HepG2 (cell line): Measurements from ENCODE around the gene HACD1. TPM values are rescaled to one million over a fixed set of nuclear protein-coding genes. Genes with fewer than 3 reads are reported as not detected.

Source experiments
- AKAP8 ChIP-seq: sonication (generic); formaldehyde crosslinking; IDR thresholded peaks from 2 replicates; pipeline ENCODE4 v1.5.1; 2020; ENCODE audit warnings: mild to moderate bottlenecking, missing genetic modification reagents
- ATRX ChIP-seq: sonication (generic); formaldehyde crosslinking; IDR thresholded peaks from 2 replicates; pipeline ENCODE4 v1.4.0; 2020; ENCODE audit warnings: missing genetic modification reagents, borderline replicate concordance
- BHLHE40 ChIP-seq: IDR thresholded peaks from 2 replicates; pipeline ENCODE4 v1.6.1; 2011; ENCODE audit warnings: low read length, improper control_type of control experiment
- ETV6 ChIP-seq: sonication (generic); formaldehyde crosslinking; conservative IDR thresholded peaks from 2 replicates; pipeline ENCODE4 v1.4.0; 2020; ENCODE audit warnings: missing genetic modification reagents
- FLYWCH1 ChIP-seq: sonication (generic); formaldehyde crosslinking; IDR thresholded peaks from 2 replicates; pipeline ENCODE4 v1.8.1; 2023; ENCODE audit warnings: mild to moderate bottlenecking, missing genetic modification reagents
- HMG20A ChIP-seq: IDR thresholded peaks from 2 replicates; pipeline ENCODE4 v1.6.1; 2016; ENCODE audit warnings: borderline replicate concordance
- HNRNPL ChIP-seq: fragments of 200-400 bp; formaldehyde crosslinking; IDR thresholded peaks from 2 replicates; pipeline ENCODE4 v1.6.1; 2017; ENCODE audit warnings: mild to moderate bottlenecking, low read depth, low read length
- HOXA5 ChIP-seq: sonication (generic); formaldehyde crosslinking; IDR thresholded peaks from 2 replicates; pipeline ENCODE4 v1.4.0; 2020; ENCODE audit warnings: missing genetic modification reagents
- KDM1A ChIP-seq: IDR thresholded peaks from 2 replicates; pipeline ENCODE4 v1.6.1; 2016; ENCODE audit warnings: missing compliant biosample characterization
- MED13 ChIP-seq: sonication (generic); formaldehyde crosslinking; IDR thresholded peaks from 2 replicates; pipeline ENCODE4 v1.5.0; 2020; ENCODE audit warnings: missing genetic modification reagents
- MED8 ChIP-seq: sonication (generic); formaldehyde crosslinking; IDR thresholded peaks from 2 replicates; pipeline ENCODE4 v1.8.1; 2023; ENCODE audit warnings: mild to moderate bottlenecking, missing genetic modification reagents; ENCODE audit not compliant: insufficient replicate concordance
- MIER2 ChIP-seq: IDR thresholded peaks from 2 replicates; pipeline ENCODE4 v1.6.1; 2016; ENCODE audit warnings: missing biosample characterization, missing genetic modification reagents
- NCOA2 ChIP-seq: sonication (generic); formaldehyde crosslinking; IDR thresholded peaks from 2 replicates; pipeline ENCODE4 v1.8.0; 2022; ENCODE audit warnings: inconsistent platforms
- NR2C2 ChIP-seq: sonication (generic); formaldehyde crosslinking; IDR thresholded peaks from 2 replicates; pipeline ENCODE4 v1.4.0; 2020; ENCODE audit warnings: missing genetic modification reagents, mild to moderate bottlenecking, moderate library complexity, borderline replicate concordance
- TMF1 ChIP-seq: sonication (generic); formaldehyde crosslinking; IDR thresholded peaks from 2 replicates; pipeline ENCODE4 v1.8.1; 2022; ENCODE audit warnings: low read depth, missing genetic modification reagents
- ZNF30 ChIP-seq: sonication (generic); formaldehyde crosslinking; IDR thresholded peaks from 2 replicates; pipeline ENCODE4 v1.5.0; 2020; ENCODE audit warnings: mild to moderate bottlenecking, missing genetic modification reagents
- ZNF816 ChIP-seq: sonication (generic); formaldehyde crosslinking; IDR thresholded peaks from 2 replicates; pipeline ENCODE4 v1.8.0; 2022; ENCODE audit warnings: missing genetic modification reagents, mild to moderate bottlenecking, borderline replicate concordance
- ZNF891 ChIP-seq: sonication (generic); formaldehyde crosslinking; IDR thresholded peaks from 2 replicates; pipeline ENCODE4 v1.5.0; 2020; ENCODE audit warnings: mild to moderate bottlenecking, missing genetic modification reagents
- polyA plus RNA-seq, 8 experiments: library from polyadenylated mRNA; depleted of rRNA in 3 of 8; stranded (reverse) in 7 of 8; unstranded in 1 of 8; fragments of >200 nt; fragmentation: Illumina TruSeq in 4 of 8; extraction: Trizol in 4 of 8; gene quantifications; 2 replicates each; pipeline versions ENCODE4 v1.2.1 to v1.2.3, GENCODE V29; 2011 to 2016; ENCODE audit warnings: low read depth in 4 of 8, missing spikeins in 1 of 8, mixed read lengths in 1 of 8; ENCODE audit not compliant: insufficient read depth in 1 of 8
- total RNA-seq, 5 experiments: library from RNA; depleted of rRNA; stranded (reverse); fragments of >200 nt; fragmentation: Illumina TruSeq; extraction: Trizol; gene quantifications; 2 replicates each; pipeline ENCODE4 v1.2.3, GENCODE V29; 2016; ENCODE audit warnings: low read depth in 1 of 5
- TF ChIP-seq, protein P1 (sequence below): sonication (generic); formaldehyde crosslinking; IDR thresholded peaks from 2 replicates; pipeline ENCODE4 v1.8.0; 2022; ENCODE audit warnings: missing genetic modification reagents, mild to moderate bottlenecking, inconsistent platforms, borderline replicate concordance
- TF ChIP-seq, protein P2 (sequence below): IDR thresholded peaks from 2 replicates; pipeline ENCODE4 v1.6.1; 2016; ENCODE audit warnings: control low read depth
- TF ChIP-seq, protein P3 (sequence below): sonication (generic); formaldehyde crosslinking; IDR thresholded peaks from 2 replicates; pipeline ENCODE4 v1.4.0; 2020; ENCODE audit warnings: missing genetic modification reagents
- TF ChIP-seq, protein P4 (sequence below): sonication (generic); formaldehyde crosslinking; IDR thresholded peaks from 2 replicates; pipeline ENCODE4 v1.4.0; 2020; ENCODE audit warnings: missing genetic modification reagents, mild to moderate bottlenecking, borderline replicate concordance
- TF ChIP-seq, protein P5 (sequence below): sonication (generic); formaldehyde crosslinking; IDR thresholded peaks from 2 replicates; pipeline ENCODE4 v1.8.0; 2022; ENCODE audit warnings: mild to moderate bottlenecking, missing genetic modification reagents; ENCODE audit not compliant: insufficient replicate concordance
- TF ChIP-seq, protein P6 (sequence below): IDR thresholded peaks from 2 replicates; pipeline ENCODE4 v1.6.1; 2016; ENCODE audit warnings: mild to moderate bottlenecking, missing biosample characterization, missing genetic modification reagents

The HACD1 gene
- total and polyA plus RNA-seq, 2 of the 13 experiments (the other 11 are each of a cell fraction or from before 2014, with no cell fraction given), result 43.4 to 47.6 TPM

DNA sequence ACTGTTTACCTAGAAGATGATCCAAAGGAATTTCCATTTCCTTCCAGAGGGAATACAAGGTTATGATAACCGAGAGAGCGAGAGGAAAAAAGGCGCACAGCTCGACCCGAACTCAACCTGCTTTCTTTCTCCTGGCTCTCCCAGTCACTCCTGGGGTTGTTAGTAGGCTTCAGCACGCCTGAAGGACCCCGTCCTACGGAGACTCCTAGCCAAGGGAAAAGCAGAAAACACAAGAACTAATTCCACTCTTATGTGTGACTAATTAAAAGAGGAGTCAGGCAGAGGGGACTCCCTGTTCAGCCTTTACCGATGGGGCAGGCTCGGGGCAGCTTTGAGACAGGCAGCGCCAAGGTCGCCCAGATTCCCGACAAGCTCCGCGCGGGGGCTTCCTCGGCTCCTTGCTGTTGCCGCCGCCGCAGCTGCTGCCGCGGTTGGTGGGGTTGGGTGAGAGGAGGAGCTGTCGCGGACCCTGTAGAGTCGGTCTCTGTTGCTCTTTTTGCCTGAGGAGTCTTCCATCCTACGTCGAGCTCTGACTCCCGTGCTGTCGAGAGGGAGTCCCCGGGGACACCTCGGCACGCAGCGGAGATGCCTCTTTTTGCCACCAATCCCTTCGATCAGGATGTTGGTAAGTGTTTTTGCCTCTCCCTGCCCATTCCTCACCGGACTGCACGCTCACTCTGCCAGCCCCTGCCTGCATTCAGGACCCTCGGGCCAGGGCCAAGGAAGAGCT lies 26.7 kb upstream of the HACD1 start, which contains the start of gene STAM (continued):
- no peak for TF ChIP-seq MIER2 (CRISPR knock-in tag)
- no peak for TF ChIP-seq MED13 (CRISPR knock-in tag)
- no peak; the same call in 1 of the 2 replicates for TF ChIP-seq ZNF816 (CRISPR knock-in tag)
- TF ChIP-seq, protein P1, sequence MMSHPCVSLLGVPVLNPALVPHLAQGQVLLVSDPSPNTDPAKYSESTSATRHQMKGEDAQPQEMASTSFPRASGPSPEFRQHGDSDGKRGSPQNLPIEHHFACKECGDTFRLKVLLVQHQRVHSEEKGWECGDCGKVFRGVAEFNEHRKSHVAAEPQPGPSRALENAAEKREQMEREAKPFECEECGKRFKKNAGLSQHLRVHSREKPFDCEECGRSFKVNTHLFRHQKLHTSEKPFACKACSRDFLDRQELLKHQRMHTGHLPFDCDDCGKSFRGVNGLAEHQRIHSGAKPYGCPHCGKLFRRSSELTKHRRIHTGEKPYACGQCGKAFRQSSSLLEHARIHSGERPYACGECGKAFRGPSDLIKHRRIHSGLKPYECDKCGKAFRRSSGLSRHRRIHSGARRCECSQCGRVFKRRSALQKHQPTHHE (CRISPR knock-in tag), result no peak
- 0 out of 2 replicates have a peak, but pooled peaks have one; percentile 2 for TF ChIP-seq FLYWCH1
- no peak for TF ChIP-seq HOXA5 (CRISPR knock-in tag)
- TF ChIP-seq KDM1A (CRISPR knock-in tag), result no peak
- no peak; the same call in 1 of the 2 replicates for TF ChIP-seq NCOA2 (CRISPR knock-in tag)
- no peak for TF ChIP-seq ATRX (CRISPR knock-in tag)
- no peak for TF ChIP-seq NR2C2 (CRISPR knock-in tag)
- no peak for TF ChIP-seq AKAP8
- TF ChIP-seq, protein P2, sequence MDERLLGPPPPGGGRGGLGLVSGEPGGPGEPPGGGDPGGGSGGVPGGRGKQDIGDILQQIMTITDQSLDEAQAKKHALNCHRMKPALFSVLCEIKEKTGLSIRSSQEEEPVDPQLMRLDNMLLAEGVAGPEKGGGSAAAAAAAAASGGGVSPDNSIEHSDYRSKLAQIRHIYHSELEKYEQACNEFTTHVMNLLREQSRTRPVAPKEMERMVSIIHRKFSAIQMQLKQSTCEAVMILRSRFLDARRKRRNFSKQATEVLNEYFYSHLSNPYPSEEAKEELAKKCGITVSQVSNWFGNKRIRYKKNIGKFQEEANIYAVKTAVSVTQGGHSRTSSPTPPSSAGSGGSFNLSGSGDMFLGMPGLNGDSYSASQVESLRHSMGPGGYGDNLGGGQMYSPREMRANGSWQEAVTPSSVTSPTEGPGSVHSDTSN, result no peak
- TF ChIP-seq ZNF30, result no peak
- no peak for TF ChIP-seq HNRNPL
- TF ChIP-seq ETV6, result no peak
- peak; percentile 47; the same call in 1 of the 2 replicates for TF ChIP-seq BHLHE40
- TF ChIP-seq, protein P3, sequence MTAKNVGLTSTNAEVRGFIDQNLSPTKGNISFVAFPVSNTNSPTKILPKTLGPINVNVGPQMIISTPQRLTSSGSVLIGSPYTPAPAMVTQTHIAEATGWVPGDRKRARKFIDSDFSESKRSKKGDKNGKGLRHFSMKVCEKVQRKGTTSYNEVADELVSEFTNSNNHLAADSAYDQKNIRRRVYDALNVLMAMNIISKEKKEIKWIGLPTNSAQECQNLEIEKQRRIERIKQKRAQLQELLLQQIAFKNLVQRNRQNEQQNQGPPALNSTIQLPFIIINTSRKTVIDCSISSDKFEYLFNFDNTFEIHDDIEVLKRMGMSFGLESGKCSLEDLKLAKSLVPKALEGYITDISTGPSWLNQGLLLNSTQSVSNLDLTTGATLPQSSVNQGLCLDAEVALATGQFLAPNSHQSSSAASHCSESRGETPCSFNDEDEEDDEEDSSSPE, result peak; percentile 84
- no peak for TF ChIP-seq HMG20A (CRISPR knock-in tag)
- no peak for TF ChIP-seq TMF1 (CRISPR knock-in tag)
- TF ChIP-seq, protein P4, sequence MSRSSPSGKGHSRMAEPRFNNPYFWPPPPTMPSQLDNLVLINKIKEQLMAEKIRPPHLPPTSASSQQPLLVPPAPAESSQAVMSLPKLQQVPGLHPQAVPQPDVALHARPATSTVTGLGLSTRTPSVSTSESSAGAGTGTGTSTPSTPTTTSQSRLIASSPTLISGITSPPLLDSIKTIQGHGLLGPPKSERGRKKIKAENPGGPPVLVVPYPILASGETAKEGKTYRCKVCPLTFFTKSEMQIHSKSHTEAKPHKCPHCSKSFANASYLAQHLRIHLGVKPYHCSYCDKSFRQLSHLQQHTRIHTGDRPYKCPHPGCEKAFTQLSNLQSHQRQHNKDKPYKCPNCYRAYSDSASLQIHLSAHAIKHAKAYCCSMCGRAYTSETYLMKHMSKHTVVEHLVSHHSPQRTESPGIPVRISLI (CRISPR knock-in tag), result no peak
- TF ChIP-seq, protein P5, sequence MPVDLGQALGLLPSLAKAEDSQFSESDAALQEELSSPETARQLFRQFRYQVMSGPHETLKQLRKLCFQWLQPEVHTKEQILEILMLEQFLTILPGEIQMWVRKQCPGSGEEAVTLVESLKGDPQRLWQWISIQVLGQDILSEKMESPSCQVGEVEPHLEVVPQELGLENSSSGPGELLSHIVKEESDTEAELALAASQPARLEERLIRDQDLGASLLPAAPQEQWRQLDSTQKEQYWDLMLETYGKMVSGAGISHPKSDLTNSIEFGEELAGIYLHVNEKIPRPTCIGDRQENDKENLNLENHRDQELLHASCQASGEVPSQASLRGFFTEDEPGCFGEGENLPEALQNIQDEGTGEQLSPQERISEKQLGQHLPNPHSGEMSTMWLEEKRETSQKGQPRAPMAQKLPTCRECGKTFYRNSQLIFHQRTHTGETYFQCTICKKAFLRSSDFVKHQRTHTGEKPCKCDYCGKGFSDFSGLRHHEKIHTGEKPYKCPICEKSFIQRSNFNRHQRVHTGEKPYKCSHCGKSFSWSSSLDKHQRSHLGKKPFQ (CRISPR knock-in tag), result no peak
- TF ChIP-seq, protein P6, sequence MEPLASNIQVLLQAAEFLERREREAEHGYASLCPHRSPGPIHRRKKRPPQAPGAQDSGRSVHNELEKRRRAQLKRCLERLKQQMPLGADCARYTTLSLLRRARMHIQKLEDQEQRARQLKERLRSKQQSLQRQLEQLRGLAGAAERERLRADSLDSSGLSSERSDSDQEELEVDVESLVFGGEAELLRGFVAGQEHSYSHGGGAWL (CRISPR knock-in tag), result 0 out of 2 replicates have a peak, but pooled peaks have one; percentile 18
- no peak for TF ChIP-seq ZNF891 (CRISPR knock-in tag)
- no peak for TF ChIP-seq MED8 (CRISPR knock-in tag)
